Activated T-helper 1 cell treated with anti-CD3 and anti-CD28 coated beads, Interleukin-2, amount 50 U/mL, for 16 hours (primary cell): ENCODE results near the gene C1orf56.
"Not testable (repeated sequence)": the region's sequence is repeated elsewhere in the genome, so short reads cannot be mapped to it uniquely, and the experiment has no call there.

Source experiments
- DNase-seq, 2 donors: peaks; one replicate each; pipeline ENCODE4 v3.0.0-alpha.2; 2020; ENCODE audit warnings: low read depth in 1 of 2, low spot score in 1 of 2

The C1orf56 gene

GRCh38 chr1:151060657-151061421 is 13.3 kb downstream of the C1orf56 start:
- DNase-seq = no peak

GRCh38 chr1:151061704-151062103 is 14.2 kb downstream of the C1orf56 start:
- no peak for DNase-seq

GRCh38 chr1:151062741-151063371 is 15.3 kb downstream of the C1orf56 start:
- no peak for DNase-seq

- DNase-seq = no peak
Measured at GRCh38 chr1:151065089-151065645, 17.6 kb downstream of the C1orf56 start.

GRCh38 chr1:151067185-151067584 is 19.6 kb downstream of the C1orf56 start:
- DNase-seq = no peak

- DNase-seq = no peak
Measured at GRCh38 chr1:151069103-151069486, 21.5 kb downstream of the C1orf56 start.

- DNase-seq = peak; percentile 75 to 77
Measured at GRCh38 chr1:151070474-151071276, 23.1 kb downstream of the C1orf56 start, which contains the start of gene GABPB2. GABPB2 (plus strand) TSS chr1:151070761; CDS start chr1:151088190, 17,429 bp downstream.

GRCh38 chr1:151072224-151072623 is 24.7 kb downstream of the C1orf56 start:
- no peak for DNase-seq

GRCh38 chr1:151085953-151086559 is 38.5 kb downstream of the C1orf56 start:
- no peak for DNase-seq

GRCh38 chr1:151097426-151097825 is 49.9 kb downstream of the C1orf56 start:
- DNase-seq = not testable (repeated sequence)

- DNase-seq = no peak
Measured at GRCh38 chr1:151098126-151098525, 50.6 kb downstream of the C1orf56 start.
